NB4 (cell line): ENCODE data around the gene ZMPSTE24.

Source experiments
- DNase-seq: peaks from one replicate; pipeline ENCODE4 v3.0.0; 2010; ENCODE audit warnings: low read depth
- H3K4me3 ChIP-seq: one replicate; pipeline ENCODE4 v1.5.1; 2011; ENCODE audit warnings: mild to moderate bottlenecking, low read depth, low read length, moderate library complexity
- CTCF ChIP-seq: IDR thresholded peaks from one replicate; pipeline ENCODE4 v1.5.1; 2012; ENCODE audit warnings: low read depth, low read length
- MAX ChIP-seq: IDR thresholded peaks from 2 replicates; pipeline ENCODE4 v1.6.1; 2011; ENCODE audit warnings: low read depth, low read length
- MYC ChIP-seq: IDR thresholded peaks from 2 replicates; pipeline ENCODE4 v1.6.1; 2011; ENCODE audit warnings: low read depth, low read length
- POLR2A ChIP-seq: IDR thresholded peaks from 2 replicates; pipeline ENCODE4 v1.6.1; 2011; ENCODE audit warnings: mild to moderate bottlenecking; ENCODE audit not compliant: insufficient read length; ENCODE audit errors: extremely low read depth

The ZMPSTE24 gene

GRCh38 chr1:40291293-40291692 lies 33.3 kb downstream of the ZMPSTE24 start:
- TF ChIP-seq POLR2A: no peak
- TF ChIP-seq CTCF: no peak
- no peak for TF ChIP-seq MYC
- TF ChIP-seq MAX: no peak
- H3K4me3 ChIP-seq: no peak overlapping the region
- DNase-seq: no peak

GRCh38 chr1:40299366-40300248 lies 41.6 kb downstream of the ZMPSTE24 start:
- no peak for TF ChIP-seq MAX
- TF ChIP-seq CTCF: no peak
- TF ChIP-seq POLR2A: no peak
- no peak for TF ChIP-seq MYC
- H3K4me3 ChIP-seq: no peak overlapping the region
- peak; percentile 78 for DNase-seq

GRCh38 chr1:40300249-40300567 lies 42.2 kb downstream of the ZMPSTE24 start:
- no peak overlapping the region for H3K4me3 ChIP-seq
- no peak for TF ChIP-seq MAX
- TF ChIP-seq CTCF: no peak
- no peak for TF ChIP-seq MYC
- TF ChIP-seq POLR2A: no peak
- no peak for DNase-seq

- DNase-seq: no peak
- no peak overlapping the region for H3K4me3 ChIP-seq
- no peak for TF ChIP-seq CTCF
- TF ChIP-seq POLR2A: no peak
- no peak for TF ChIP-seq MYC
- no peak for TF ChIP-seq MAX
Observed at GRCh38 chr1:40300651-40301050, 42.6 kb downstream of the ZMPSTE24 start.

GRCh38 chr1:40301066-40301465 lies 43.0 kb downstream of the ZMPSTE24 start:
- DNase-seq: no peak
- no peak overlapping the region for H3K4me3 ChIP-seq
- no peak for TF ChIP-seq MAX
- TF ChIP-seq CTCF: no peak
- no peak for TF ChIP-seq POLR2A
- TF ChIP-seq MYC: no peak
